Activated CD4-positive, alpha-beta memory T cell treated with anti-CD3 and anti-CD28 coated beads, Interleukin-2, amount 10 ng/mL, durations not matched to agents 7 days and 5 days (primary cell): Measurements from ENCODE around the gene TFDP1. TPM values are rescaled to one million over a fixed set of nuclear protein-coding genes. Genes with fewer than 3 reads are reported as not detected.
"Not testable (repeated sequence)": the region's sequence is repeated elsewhere in the genome, so short reads cannot be mapped to it uniquely, and the experiment has no call there.

Experiments used
- CTCF ChIA-PET: fragments of 350-600 bp; sonication (Branson Sonifier 250); formaldehyde crosslinking; loops from one replicate; lab custom pipeline; 2021; ENCODE audit warnings: antibody characterized with exemption, inconsistent platforms; lab: Charles Lee
- POLR2A ChIA-PET: fragments of 350-600 bp; sonication (Branson Sonifier 250); formaldehyde crosslinking; loops from one replicate; lab custom pipeline; 2021; ENCODE audit warnings: antibody characterized with exemption; lab: Charles Lee
- DNase-seq: peaks from one replicate; pipeline ENCODE4 v3.0.0-alpha.2; 2020
- H3K27ac Mint-ChIP-seq: one replicate; pipeline ENCODE4 v1.8.0; 2021; ENCODE audit warnings: mild to moderate bottlenecking, mixed read lengths
- H3K27me3 Mint-ChIP-seq: one replicate; pipeline ENCODE4 v1.8.0; 2021; ENCODE audit warnings: mixed read lengths
- H3K36me3 Mint-ChIP-seq: one replicate; pipeline ENCODE4 v1.8.0; 2021; ENCODE audit warnings: low read depth, mixed read lengths
- H3K4me1 Mint-ChIP-seq: one replicate; pipeline ENCODE4 v1.8.0; 2021; ENCODE audit warnings: mixed read lengths
- H3K4me3 Mint-ChIP-seq: one replicate; pipeline ENCODE4 v1.8.0; 2021; ENCODE audit warnings: mild to moderate bottlenecking, mixed read lengths
- H3K9me3 Mint-ChIP-seq: one replicate; pipeline ENCODE4 v1.8.0; 2021; ENCODE audit warnings: mixed read lengths
- total RNA-seq, 2 experiments: library from RNA; stranded (reverse); gene quantifications; one replicate each; pipeline ENCODE4 v1.2.3, GENCODE V29; 2021

The TFDP1 gene
- total RNA-seq, 2 experiments from 2014 or later = 128 to 130 TPM

- Mint-ChIP-seq H3K4me1 (peaks cover 45% of the 10 kb centered on the region), H3K27me3 (no peaks in the 10 kb centered on the region), H3K9me3 (no peaks in the 10 kb centered on the region), H3K4me3 (no peak overlapping the region), H3K27ac (peak overlapping the region; percentile 29), H3K36me3 (peaks cover 50% of the 10 kb centered on the region)
- CTCF ChIA-PET = no interaction called here
- POLR2A ChIA-PET = interaction anchor here (1.3 kb wide), 1 partner anchor 560 kb away, joined by 4 read pairs; no protein-coding TSS in a partner anchor
- no peak for DNase-seq
Observed at GRCh38 chr13:113588394-113589111, 4.0 kb downstream of the TFDP1 start.

DNA sequence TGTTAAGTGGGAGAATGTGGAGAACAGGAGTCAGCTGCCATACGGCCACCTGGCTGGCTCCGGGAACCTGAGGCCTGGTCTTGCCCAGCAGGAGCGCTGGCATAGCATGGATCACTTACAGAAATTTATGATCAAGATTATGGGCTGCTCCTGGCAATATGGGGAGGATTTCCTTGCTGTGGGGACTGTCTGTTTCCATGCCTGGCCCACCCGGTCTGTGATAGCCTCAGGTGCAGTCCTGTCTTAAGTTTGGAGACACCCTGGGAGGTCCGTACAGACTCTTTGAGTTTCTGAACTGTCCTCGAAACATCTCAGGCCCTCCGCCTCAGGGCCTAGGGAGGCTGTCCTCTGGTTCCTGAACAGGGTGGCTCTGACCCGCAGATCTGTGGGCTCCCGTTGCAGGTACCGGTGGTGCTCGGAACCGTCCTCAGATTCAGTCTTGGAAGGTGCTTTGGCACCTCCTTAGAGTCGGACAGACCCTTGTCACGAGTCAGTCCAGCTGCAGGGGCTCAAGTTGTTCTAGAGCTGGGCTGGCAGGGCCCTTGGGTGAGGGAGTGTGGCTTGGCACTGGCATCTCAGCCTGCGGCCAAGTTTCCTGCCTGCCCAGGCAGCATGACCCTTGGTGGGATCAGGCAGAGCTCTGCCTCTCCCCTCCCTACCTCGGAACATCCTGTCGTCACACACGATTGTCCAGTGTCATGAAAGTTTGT lies 4.9 kb downstream of the TFDP1 start:
- peaks cover 41% of the 10 kb centered on the region for H3K4me1 Mint-ChIP-seq
- no peak for DNase-seq
- H3K4me3 Mint-ChIP-seq = no peak overlapping the region
- ChIA-PET CTCF (no interaction called here), POLR2A (no interaction called here)
- H3K36me3 Mint-ChIP-seq = peaks cover 50% of the 10 kb centered on the region
- H3K27me3 Mint-ChIP-seq = no peaks in the 10 kb centered on the region
- H3K27ac Mint-ChIP-seq = no peak overlapping the region
- no peaks in the 10 kb centered on the region for H3K9me3 Mint-ChIP-seq

GRCh38 chr13:113589961-113590339 lies 5.4 kb downstream of the TFDP1 start:
- H3K4me1 Mint-ChIP-seq = peaks cover 40% of the 10 kb centered on the region
- peaks cover 56% of the 10 kb centered on the region for H3K36me3 Mint-ChIP-seq
- CTCF ChIA-PET = no interaction called here
- no peak for DNase-seq
- no peak overlapping the region for H3K27ac Mint-ChIP-seq
- POLR2A ChIA-PET = no interaction called here
- no peaks in the 10 kb centered on the region for H3K27me3 Mint-ChIP-seq
- H3K9me3 Mint-ChIP-seq = no peaks in the 10 kb centered on the region
- H3K4me3 Mint-ChIP-seq = no peak overlapping the region

DNA sequence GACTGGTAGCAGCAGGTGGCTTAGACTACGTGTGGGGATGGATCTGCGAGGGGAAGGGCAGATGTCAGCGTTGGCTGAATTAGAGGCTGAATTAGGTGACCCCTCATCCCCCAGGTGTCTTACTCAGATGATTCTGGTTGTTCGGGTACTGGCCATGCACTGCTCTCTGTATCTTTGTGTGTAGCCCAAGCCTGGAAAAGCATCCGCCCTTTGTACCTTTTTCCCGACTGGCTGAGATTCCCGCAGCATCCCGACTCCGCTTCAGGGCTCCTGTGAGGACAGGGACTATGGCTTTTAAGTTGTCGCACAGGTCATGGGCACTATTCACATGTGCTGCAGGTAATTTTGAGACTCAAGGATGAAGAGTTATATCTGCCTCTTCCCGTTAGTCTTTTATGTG lies 7.2 kb downstream of the TFDP1 start:
- Mint-ChIP-seq H3K27ac (no peak overlapping the region), H3K4me1 (peaks cover 29% of the 10 kb centered on the region), H3K9me3 (no peaks in the 10 kb centered on the region), H3K36me3 (peaks cover 63% of the 10 kb centered on the region), H3K27me3 (no peaks in the 10 kb centered on the region), H3K4me3 (no peak overlapping the region)
- peak; percentile 6 for DNase-seq
- POLR2A ChIA-PET = no interaction called here
- CTCF ChIA-PET = no interaction called here

GRCh38 chr13:113592571-113592970 lies 8.0 kb downstream of the TFDP1 start:
- Mint-ChIP-seq H3K9me3 (no peaks in the 10 kb centered on the region), H3K4me1 (peaks cover 21% of the 10 kb centered on the region), H3K27me3 (no peaks in the 10 kb centered on the region), H3K27ac (no peak overlapping the region), H3K4me3 (no peak overlapping the region), H3K36me3 (peaks cover 64% of the 10 kb centered on the region)
- POLR2A ChIA-PET = no interaction called here
- CTCF ChIA-PET = no interaction called here
- DNase-seq = peak; percentile 9

DNA sequence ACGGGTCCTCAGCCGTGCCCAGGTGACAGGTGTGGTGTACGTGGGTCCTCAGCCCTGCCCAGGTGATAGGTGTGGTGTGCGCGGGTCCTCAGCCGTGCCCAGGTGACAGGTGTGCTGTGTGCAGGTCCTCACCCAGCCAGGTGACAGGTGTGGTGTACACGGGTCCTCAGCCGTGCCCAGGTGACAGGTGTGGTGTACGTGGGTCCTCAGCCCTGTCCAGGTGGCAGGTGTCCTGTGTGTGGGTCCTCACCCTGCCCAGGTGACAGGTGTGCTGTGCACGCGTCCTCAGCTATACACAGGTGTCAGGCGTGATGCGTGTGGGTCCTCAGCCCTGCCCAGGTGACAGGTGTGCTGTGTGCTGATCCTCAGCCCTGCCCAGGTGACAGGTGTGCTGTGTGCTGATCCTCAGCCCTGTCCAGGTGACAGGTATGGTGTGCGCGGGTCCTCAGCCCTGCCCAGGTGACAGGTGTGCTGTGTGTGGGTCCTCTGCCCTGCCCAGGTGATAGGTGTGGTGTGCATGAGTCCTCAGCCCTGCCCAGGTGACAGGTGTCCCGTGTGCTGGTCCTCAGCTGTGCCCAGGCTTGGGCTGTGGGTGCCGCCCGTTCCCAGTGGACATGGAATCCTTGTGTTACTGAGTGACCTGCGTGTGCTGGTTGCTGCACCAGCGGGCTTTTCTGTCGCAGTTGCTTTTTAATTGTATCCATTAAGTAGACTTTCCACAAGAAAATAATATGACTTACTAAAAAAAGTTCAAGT lies 9.7 kb downstream of the TFDP1 start:
- H3K4me1 Mint-ChIP-seq, CTCF ChIA-PET, POLR2A ChIA-PET, H3K27me3 Mint-ChIP-seq, H3K27ac Mint-ChIP-seq, DNase-seq, H3K9me3 Mint-ChIP-seq, H3K4me3 Mint-ChIP-seq: not testable (repeated sequence)
- H3K36me3 Mint-ChIP-seq = peaks cover 72% of the 10 kb centered on the region

DNA sequence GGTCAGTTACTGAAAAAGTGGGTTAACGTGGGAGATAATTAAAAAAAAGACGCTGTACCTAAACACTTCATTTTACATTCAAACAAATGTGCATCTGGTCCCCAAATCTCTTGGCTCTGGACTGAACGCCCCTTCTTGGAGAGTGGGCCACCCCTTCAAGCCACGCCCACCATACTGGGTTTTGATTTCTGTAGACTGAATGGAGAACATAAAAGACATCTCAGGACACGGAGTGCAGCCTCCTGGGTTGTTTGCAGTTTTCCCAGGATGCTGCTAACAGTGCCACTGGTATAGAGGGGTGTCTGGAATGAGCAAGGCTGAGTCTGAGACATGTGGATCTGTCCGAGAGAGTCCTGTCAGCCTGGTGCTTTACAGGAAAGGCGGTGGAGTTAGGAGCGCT lies 10.6 kb downstream of the TFDP1 start:
- CTCF ChIA-PET = no interaction called here
- no peak overlapping the region for H3K27ac Mint-ChIP-seq
- peaks cover 75% of the 10 kb centered on the region for H3K36me3 Mint-ChIP-seq

DNA sequence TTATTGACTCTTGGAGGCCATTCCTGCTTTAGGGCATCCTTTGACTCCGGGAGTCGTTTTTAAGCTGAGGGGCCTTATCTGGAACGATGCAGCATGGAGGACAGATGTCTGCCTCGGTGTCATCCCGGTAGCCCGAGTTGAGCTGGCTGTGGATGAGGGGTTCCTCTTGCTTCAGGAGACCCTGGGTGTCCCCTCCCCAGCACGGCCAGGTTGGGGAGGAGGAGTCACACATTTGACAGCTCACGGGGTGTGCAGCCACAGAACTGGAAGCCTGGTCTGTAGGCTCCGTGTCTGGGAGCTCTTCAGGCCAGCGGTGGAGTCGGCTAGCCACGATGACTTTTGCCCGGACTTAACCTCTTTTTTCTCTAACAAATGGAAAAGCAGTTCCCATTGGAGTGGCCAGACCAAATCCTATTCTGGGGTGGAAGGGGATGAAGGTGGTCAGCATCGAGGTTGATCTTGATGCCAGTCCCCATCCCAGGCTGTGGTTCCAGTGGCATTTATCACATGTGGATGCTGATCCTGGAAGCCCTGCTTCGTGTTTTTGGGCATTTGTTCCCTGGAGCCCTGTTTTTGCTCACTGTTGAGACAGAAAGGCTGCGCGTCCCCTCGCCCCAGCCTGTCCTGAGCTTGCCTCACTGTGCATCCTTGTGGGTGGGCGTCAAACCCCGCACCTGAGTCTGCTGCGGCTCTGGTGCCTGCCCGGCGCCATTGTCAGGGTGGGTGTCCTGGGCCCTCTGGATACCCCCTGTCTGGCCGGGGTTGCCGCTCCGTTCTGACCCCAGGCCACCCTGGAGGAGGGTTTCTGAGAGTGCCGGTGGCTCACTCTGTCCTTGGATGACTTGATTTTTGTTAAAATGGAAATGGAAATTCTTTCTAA lies 12.0 kb downstream of the TFDP1 start:
- H3K36me3 Mint-ChIP-seq = peaks cover 71% of the 10 kb centered on the region
- H3K9me3 Mint-ChIP-seq = no peaks in the 10 kb centered on the region
- H3K4me1 Mint-ChIP-seq = peaks cover 3% of the 10 kb centered on the region
- H3K4me3 Mint-ChIP-seq = no peak overlapping the region
- POLR2A ChIA-PET = no interaction called here
- no peaks in the 10 kb centered on the region for H3K27me3 Mint-ChIP-seq
- CTCF ChIA-PET = no interaction called here
- H3K27ac Mint-ChIP-seq = no peak overlapping the region
- no peak for DNase-seq

More for the DNA sequence above, 10.6 kb downstream of the TFDP1 start:
- no peaks in the 10 kb centered on the region for H3K27me3 Mint-ChIP-seq
- no peak overlapping the region for H3K4me3 Mint-ChIP-seq
- DNase-seq = no peak
- H3K9me3 Mint-ChIP-seq = no peaks in the 10 kb centered on the region
- POLR2A ChIA-PET = no interaction called here
- peaks cover 3% of the 10 kb centered on the region for H3K4me1 Mint-ChIP-seq

DNA sequence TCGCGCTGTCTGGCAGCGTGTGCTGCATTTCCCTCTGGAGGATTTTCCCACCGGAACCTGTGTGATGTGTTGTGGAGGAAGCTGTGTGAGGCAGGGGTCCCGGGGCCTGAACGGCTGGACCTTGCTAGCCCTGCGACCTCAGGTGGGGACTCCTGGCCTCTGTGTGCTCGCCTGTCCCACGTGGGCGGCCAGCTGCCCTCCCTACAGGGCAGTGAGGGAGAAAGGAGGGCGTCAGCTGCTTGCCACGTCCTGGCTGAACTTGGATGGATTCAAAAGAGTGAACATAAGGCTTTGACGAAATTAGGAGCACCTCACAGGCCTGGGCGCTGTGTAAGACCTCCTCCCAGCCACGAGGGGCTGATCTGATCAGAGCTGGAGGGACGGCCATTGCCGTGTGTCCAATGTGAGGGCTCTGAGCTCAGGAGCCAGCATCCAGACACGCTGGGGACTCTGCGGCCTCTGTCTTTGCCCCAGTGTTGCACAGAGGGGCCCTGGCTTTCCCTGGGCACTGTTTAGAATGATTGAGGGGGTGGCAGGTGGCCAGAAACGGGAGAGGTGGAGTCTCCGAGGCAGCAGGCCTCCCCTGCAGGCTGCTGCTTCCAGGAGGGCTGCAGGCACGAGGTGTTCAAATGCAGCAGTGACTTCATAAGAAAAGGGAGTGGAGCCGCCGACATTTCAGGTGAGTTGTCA lies 13.0 kb downstream of the TFDP1 start:
- DNase-seq = no peak
- no peaks in the 10 kb centered on the region for H3K9me3 Mint-ChIP-seq
- H3K4me3 Mint-ChIP-seq = no peak overlapping the region
- ChIA-PET CTCF (no interaction called here), POLR2A (no interaction called here)
- no peaks in the 10 kb centered on the region for H3K27me3 Mint-ChIP-seq
- H3K4me1 Mint-ChIP-seq = peaks cover 5% of the 10 kb centered on the region
- H3K27ac Mint-ChIP-seq = no peak overlapping the region
- H3K36me3 Mint-ChIP-seq = peaks cover 64% of the 10 kb centered on the region

DNA sequence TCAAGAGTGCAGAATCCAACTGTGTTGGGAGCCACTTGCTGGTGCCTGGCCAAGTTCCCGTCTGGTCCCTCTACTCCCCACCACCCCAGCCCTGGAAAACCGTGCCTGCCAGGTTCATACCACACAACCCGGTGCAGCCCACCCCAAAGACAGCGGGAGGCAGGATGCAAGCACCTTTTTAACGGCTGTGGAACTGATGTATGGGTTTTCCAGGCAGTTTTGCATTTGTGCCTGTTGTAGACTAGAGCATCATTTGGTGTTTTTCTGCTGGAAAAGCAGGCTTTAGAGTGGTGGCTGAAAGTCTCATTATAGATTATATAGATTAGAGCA lies 13.5 kb downstream of the TFDP1 start:
- no peak overlapping the region for H3K4me3 Mint-ChIP-seq
- peaks cover 64% of the 10 kb centered on the region for H3K36me3 Mint-ChIP-seq
- H3K4me1 Mint-ChIP-seq = peaks cover 7% of the 10 kb centered on the region
- H3K27ac Mint-ChIP-seq = no peak overlapping the region
- H3K27me3 Mint-ChIP-seq = no peaks in the 10 kb centered on the region
- ChIA-PET POLR2A (no interaction called here), CTCF (no interaction called here)
- no peak for DNase-seq
- no peaks in the 10 kb centered on the region for H3K9me3 Mint-ChIP-seq

GRCh38 chr13:113598481-113598880 lies 13.9 kb downstream of the TFDP1 start:
- ChIA-PET CTCF (no interaction called here), POLR2A (no interaction called here)
- no peak overlapping the region for H3K27ac Mint-ChIP-seq
- DNase-seq = no peak
- peaks cover 64% of the 10 kb centered on the region for H3K36me3 Mint-ChIP-seq
- H3K9me3 Mint-ChIP-seq = no peaks in the 10 kb centered on the region
- H3K4me3 Mint-ChIP-seq = no peak overlapping the region
- peaks cover 7% of the 10 kb centered on the region for H3K4me1 Mint-ChIP-seq
- H3K27me3 Mint-ChIP-seq = no peaks in the 10 kb centered on the region

- DNase-seq = no peak
- Mint-ChIP-seq H3K4me3 (no peak overlapping the region), H3K27me3 (no peaks in the 10 kb centered on the region), H3K4me1 (peaks cover 7% of the 10 kb centered on the region), H3K36me3 (peaks cover 64% of the 10 kb centered on the region), H3K27ac (no peak overlapping the region), H3K9me3 (no peaks in the 10 kb centered on the region)
- CTCF ChIA-PET = no interaction called here
- POLR2A ChIA-PET = no interaction called here
Observed at GRCh38 chr13:113599391-113599790, 14.8 kb downstream of the TFDP1 start.
